HL-60 (cell line): Measurements from ENCODE around the gene WRAP73.

ENCODE experiments used
- GABPA ChIP-seq: IDR thresholded peaks from 2 replicates; pipeline ENCODE4 v1.6.1; 2012; ENCODE audit warnings: low read depth
- TF ChIP-seq, protein P1 (sequence below): IDR thresholded peaks from one replicate; pipeline ENCODE4 v1.5.1; 2011; ENCODE audit warnings: low read length, control low read depth, inconsistent platforms; ENCODE audit not compliant: insufficient read depth
- TF ChIP-seq, protein P2 (sequence below): IDR thresholded peaks from 2 replicates; pipeline ENCODE4 v1.6.1; 2012; ENCODE audit warnings: low read depth; ENCODE audit not compliant: insufficient replicate concordance

DNA sequence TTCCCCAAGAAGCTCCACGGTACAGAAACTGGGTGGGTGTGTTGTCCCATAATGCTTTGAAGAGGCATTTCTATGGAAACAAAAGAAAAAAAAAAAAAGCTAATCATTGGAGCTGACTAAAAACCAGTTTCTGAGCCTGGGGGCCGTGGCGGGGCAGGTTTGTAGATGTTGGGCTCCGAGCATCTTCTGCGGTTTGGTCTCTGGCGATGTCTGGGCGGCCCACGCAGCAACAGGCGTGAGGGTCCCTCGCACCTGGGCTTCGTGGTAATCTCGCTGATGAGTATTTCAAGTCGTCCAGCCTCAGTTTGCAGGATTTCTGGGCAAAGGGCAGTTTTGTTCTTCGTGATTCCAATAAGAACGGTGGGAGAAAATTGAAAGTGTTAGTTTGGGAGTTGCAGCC lies 9.2 kb upstream of the WRAP73 start:
- TF ChIP-seq, protein P1, sequence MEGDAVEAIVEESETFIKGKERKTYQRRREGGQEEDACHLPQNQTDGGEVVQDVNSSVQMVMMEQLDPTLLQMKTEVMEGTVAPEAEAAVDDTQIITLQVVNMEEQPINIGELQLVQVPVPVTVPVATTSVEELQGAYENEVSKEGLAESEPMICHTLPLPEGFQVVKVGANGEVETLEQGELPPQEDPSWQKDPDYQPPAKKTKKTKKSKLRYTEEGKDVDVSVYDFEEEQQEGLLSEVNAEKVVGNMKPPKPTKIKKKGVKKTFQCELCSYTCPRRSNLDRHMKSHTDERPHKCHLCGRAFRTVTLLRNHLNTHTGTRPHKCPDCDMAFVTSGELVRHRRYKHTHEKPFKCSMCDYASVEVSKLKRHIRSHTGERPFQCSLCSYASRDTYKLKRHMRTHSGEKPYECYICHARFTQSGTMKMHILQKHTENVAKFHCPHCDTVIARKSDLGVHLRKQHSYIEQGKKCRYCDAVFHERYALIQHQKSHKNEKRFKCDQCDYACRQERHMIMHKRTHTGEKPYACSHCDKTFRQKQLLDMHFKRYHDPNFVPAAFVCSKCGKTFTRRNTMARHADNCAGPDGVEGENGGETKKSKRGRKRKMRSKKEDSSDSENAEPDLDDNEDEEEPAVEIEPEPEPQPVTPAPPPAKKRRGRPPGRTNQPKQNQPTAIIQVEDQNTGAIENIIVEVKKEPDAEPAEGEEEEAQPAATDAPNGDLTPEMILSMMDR: no peak
- TF ChIP-seq GABPA: no peak
- TF ChIP-seq, protein P2, sequence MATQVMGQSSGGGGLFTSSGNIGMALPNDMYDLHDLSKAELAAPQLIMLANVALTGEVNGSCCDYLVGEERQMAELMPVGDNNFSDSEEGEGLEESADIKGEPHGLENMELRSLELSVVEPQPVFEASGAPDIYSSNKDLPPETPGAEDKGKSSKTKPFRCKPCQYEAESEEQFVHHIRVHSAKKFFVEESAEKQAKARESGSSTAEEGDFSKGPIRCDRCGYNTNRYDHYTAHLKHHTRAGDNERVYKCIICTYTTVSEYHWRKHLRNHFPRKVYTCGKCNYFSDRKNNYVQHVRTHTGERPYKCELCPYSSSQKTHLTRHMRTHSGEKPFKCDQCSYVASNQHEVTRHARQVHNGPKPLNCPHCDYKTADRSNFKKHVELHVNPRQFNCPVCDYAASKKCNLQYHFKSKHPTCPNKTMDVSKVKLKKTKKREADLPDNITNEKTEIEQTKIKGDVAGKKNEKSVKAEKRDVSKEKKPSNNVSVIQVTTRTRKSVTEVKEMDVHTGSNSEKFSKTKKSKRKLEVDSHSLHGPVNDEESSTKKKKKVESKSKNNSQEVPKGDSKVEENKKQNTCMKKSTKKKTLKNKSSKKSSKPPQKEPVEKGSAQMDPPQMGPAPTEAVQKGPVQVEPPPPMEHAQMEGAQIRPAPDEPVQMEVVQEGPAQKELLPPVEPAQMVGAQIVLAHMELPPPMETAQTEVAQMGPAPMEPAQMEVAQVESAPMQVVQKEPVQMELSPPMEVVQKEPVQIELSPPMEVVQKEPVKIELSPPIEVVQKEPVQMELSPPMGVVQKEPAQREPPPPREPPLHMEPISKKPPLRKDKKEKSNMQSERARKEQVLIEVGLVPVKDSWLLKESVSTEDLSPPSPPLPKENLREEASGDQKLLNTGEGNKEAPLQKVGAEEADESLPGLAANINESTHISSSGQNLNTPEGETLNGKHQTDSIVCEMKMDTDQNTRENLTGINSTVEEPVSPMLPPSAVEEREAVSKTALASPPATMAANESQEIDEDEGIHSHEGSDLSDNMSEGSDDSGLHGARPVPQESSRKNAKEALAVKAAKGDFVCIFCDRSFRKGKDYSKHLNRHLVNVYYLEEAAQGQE: no peak
